ENCODE measurements around the gene TCOF1.

The TCOF1 gene

DNA sequence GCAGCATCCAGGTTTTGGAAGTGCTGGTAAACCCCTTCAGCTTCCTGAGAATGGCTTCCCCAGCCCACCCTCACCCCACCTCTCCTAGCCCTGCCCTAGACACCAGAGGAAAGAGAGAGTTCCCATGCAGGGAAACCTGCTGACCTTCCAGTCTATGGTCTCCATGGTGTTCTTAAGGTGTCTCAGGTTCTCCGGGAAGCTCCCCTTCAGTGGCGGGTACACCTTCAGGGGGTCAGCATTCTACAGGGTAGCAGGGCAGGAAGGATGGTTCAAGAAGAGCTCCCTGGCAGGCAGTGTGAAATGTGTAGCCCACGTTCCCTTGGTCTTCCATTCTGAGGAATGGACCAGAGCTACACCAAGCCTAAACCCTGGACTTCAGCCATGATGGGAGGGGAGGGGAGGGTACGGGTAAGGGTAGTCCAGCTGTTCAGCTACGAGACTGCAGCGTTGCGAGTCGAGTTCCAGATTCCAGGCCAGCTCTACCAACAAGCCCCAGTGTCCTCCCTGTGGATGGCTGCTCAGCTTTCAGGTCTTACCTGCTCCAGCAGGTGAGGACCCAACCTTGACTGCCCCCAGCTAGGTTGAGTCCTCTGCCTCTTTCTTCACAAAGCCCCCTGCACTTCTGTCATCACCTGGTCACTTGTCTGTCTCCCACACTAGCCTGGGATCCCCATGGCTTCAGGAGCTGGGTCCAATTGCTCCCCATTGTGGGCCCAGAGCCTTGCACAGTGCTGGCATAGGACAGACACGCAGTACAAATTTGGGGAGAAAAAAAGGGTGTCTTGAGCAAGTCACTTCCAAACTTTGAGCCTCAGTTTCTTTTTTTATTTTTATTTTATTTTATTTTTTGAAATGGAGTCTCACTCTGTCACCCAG lies 47.7 kb downstream of the TCOF1 start:
- ATAC-seq, result no peak
- TF ChIP-seq ZNF8 (CRISPR knock-in tag; IDR thresholded peaks at IDR 0.05) (no peak), ZFP3 (CRISPR knock-in tag; IDR thresholded peaks at IDR 0.05) (no peak), ZNF565 (CRISPR knock-in tag; conservative IDR thresholded peaks at IDR 0.05; ENCODE audit: low read depth) (no peak), TOX (CRISPR knock-in tag; IDR thresholded peaks at IDR 0.05; ENCODE audit: borderline replicate concordance) (no peak), ESRRG (CRISPR knock-in tag; IDR thresholded peaks at IDR 0.05) (no peak), ARNTL (CRISPR knock-in tag; IDR thresholded peaks at IDR 0.05; ENCODE audit: borderline replicate concordance, low read depth) (no peak), TCF4 (CRISPR knock-in tag; IDR thresholded peaks at IDR 0.05; ENCODE audit: borderline replicate concordance) (no peak), BACH2 (CRISPR knock-in tag; IDR thresholded peaks at IDR 0.05; ENCODE audit: borderline replicate concordance) (no peak), SNAI2 (CRISPR knock-in tag; IDR thresholded peaks at IDR 0.05) (no peak), ZNF70 (CRISPR knock-in tag; IDR thresholded peaks at IDR 0.05) (no peak), ZFP30 (CRISPR knock-in tag; IDR thresholded peaks at IDR 0.05) (no peak), CSRNP3 (CRISPR knock-in tag; IDR thresholded peaks at IDR 0.05) (no peak), ZC3H10 (CRISPR knock-in tag; IDR thresholded peaks at IDR 0.05) (no peak), PPARA (CRISPR knock-in tag; IDR thresholded peaks at IDR 0.05; ENCODE audit: borderline replicate concordance) (no peak), OSR1 (CRISPR knock-in tag; IDR thresholded peaks at IDR 0.05) (no peak), ISL1 (CRISPR knock-in tag; IDR thresholded peaks at IDR 0.05) (no peak), RARB (CRISPR knock-in tag; IDR thresholded peaks at IDR 0.05) (no peak)
- TF ChIP-seq, protein P1, sequence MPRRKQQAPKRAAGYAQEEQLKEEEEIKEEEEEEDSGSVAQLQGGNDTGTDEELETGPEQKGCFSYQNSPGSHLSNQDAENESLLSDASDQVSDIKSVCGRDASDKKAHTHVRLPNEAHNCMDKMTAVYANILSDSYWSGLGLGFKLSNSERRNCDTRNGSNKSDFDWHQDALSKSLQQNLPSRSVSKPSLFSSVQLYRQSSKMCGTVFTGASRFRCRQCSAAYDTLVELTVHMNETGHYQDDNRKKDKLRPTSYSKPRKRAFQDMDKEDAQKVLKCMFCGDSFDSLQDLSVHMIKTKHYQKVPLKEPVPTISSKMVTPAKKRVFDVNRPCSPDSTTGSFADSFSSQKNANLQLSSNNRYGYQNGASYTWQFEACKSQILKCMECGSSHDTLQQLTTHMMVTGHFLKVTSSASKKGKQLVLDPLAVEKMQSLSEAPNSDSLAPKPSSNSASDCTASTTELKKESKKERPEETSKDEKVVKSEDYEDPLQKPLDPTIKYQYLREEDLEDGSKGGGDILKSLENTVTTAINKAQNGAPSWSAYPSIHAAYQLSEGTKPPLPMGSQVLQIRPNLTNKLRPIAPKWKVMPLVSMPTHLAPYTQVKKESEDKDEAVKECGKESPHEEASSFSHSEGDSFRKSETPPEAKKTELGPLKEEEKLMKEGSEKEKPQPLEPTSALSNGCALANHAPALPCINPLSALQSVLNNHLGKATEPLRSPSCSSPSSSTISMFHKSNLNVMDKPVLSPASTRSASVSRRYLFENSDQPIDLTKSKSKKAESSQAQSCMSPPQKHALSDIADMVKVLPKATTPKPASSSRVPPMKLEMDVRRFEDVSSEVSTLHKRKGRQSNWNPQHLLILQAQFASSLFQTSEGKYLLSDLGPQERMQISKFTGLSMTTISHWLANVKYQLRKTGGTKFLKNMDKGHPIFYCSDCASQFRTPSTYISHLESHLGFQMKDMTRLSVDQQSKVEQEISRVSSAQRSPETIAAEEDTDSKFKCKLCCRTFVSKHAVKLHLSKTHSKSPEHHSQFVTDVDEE (CRISPR knock-in tag; IDR thresholded peaks at IDR 0.05), result no peak
- TF ChIP-seq, protein P2, sequence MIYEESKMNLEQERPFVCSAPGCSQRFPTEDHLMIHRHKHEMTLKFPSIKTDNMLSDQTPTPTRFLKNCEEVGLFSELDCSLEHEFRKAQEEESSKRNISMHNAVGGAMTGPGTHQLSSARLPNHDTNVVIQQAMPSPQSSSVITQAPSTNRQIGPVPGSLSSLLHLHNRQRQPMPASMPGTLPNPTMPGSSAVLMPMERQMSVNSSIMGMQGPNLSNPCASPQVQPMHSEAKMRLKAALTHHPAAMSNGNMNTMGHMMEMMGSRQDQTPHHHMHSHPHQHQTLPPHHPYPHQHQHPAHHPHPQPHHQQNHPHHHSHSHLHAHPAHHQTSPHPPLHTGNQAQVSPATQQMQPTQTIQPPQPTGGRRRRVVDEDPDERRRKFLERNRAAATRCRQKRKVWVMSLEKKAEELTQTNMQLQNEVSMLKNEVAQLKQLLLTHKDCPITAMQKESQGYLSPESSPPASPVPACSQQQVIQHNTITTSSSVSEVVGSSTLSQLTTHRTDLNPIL (CRISPR knock-in tag; IDR thresholded peaks at IDR 0.05; ENCODE audit: low read depth), result no peak
- TF ChIP-seq, protein P3, sequence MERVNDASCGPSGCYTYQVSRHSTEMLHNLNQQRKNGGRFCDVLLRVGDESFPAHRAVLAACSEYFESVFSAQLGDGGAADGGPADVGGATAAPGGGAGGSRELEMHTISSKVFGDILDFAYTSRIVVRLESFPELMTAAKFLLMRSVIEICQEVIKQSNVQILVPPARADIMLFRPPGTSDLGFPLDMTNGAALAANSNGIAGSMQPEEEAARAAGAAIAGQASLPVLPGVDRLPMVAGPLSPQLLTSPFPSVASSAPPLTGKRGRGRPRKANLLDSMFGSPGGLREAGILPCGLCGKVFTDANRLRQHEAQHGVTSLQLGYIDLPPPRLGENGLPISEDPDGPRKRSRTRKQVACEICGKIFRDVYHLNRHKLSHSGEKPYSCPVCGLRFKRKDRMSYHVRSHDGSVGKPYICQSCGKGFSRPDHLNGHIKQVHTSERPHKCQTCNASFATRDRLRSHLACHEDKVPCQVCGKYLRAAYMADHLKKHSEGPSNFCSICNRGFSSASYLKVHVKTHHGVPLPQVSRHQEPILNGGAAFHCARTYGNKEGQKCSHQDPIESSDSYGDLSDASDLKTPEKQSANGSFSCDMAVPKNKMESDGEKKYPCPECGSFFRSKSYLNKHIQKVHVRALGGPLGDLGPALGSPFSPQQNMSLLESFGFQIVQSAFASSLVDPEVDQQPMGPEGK (CRISPR knock-in tag; IDR thresholded peaks at IDR 0.05; ENCODE audit: borderline replicate concordance), result no peak

- TF ChIP-seq ESRRG (CRISPR knock-in tag; IDR thresholded peaks at IDR 0.05) (no peak), ARNTL (CRISPR knock-in tag; IDR thresholded peaks at IDR 0.05; ENCODE audit: borderline replicate concordance, low read depth) (no peak), TOX (CRISPR knock-in tag; IDR thresholded peaks at IDR 0.05; ENCODE audit: borderline replicate concordance) (no peak), CSDC2 (CRISPR knock-in tag; IDR thresholded peaks at IDR 0.05) (no peak), ISL1 (CRISPR knock-in tag; IDR thresholded peaks at IDR 0.05) (no peak)
- TF ChIP-seq, protein P3 (CRISPR knock-in tag; IDR thresholded peaks at IDR 0.05; ENCODE audit: borderline replicate concordance), result no peak
- no peak for ATAC-seq
Observed at GRCh38 chr5:150406103-150406722, 48.7 kb downstream of the TCOF1 start.
